ENCODE measurements around the gene SORD.
"Not testable (repeated sequence)": the region's sequence is repeated elsewhere in the genome, so short reads cannot be mapped to it uniquely, and the experiment has no call there.

Gene SORD

GRCh38 chr15:45026651-45027190 lies 3.7 kb downstream of the SORD start:
- H3K27me3 ChIP-seq (ENCODE audit: low read depth, low read length), result no peaks in the 10 kb centered on the region
- peaks cover 4 to 8% of the 10 kb centered on the region in 2 donors for H3K4me1 ChIP-seq (ENCODE audit: control insufficient read depth in 1 of 2, insufficient read depth in 2 of 2, low read length in 2 of 2)
- H3K4me3 ChIP-seq (ENCODE audit: low read depth in 1 of 2, low read length in 2 of 2), result no peak overlapping the region
- no peak overlapping the region for H3K27ac ChIP-seq (ENCODE audit: low read length)
- no peaks in the 10 kb centered on the region for H3K9me3 ChIP-seq (ENCODE audit: control insufficient read depth in 1 of 2, low read length in 2 of 2)
- peaks cover 0 to 7% of the 10 kb centered on the region in 2 donors for H3K36me3 ChIP-seq (ENCODE audit: control insufficient read depth in 1 of 2, insufficient read depth in 2 of 2, low read length in 2 of 2)

- Histone ChIP-seq H3K4me3 (ENCODE audit: low read depth in 1 of 2, low read length in 2 of 2) (no peak overlapping the region), H3K27ac (ENCODE audit: low read length) (no peak overlapping the region), H3K27me3 (ENCODE audit: low read depth, low read length) (no peaks in the 10 kb centered on the region), H3K9me3 (ENCODE audit: control insufficient read depth in 1 of 2, low read length in 2 of 2) (no peaks in the 10 kb centered on the region), H3K4me1 (ENCODE audit: control insufficient read depth in 1 of 2, insufficient read depth in 2 of 2, low read length in 2 of 2) (peaks cover 3 to 8% of the 10 kb centered on the region in 2 donors), H3K36me3 (ENCODE audit: control insufficient read depth in 1 of 2, insufficient read depth in 2 of 2, low read length in 2 of 2) (peaks cover 0 to 7% of the 10 kb centered on the region in 2 donors)
Measured at GRCh38 chr15:45027220-45027619, 4.2 kb downstream of the SORD start.

GRCh38 chr15:45030743-45031142 lies 7.7 kb downstream of the SORD start:
- H3K27me3 ChIP-seq (ENCODE audit: low read depth, low read length), result no peaks in the 10 kb centered on the region
- peaks cover 0 to 7% of the 10 kb centered on the region in 2 donors for H3K36me3 ChIP-seq (ENCODE audit: control insufficient read depth in 1 of 2, insufficient read depth in 2 of 2, low read length in 2 of 2)
- H3K27ac ChIP-seq (ENCODE audit: low read length), result no peak overlapping the region
- no peaks in the 10 kb centered on the region for H3K9me3 ChIP-seq (ENCODE audit: control insufficient read depth in 1 of 2, low read length in 2 of 2)
- no peak overlapping the region for H3K4me3 ChIP-seq (ENCODE audit: low read depth in 1 of 2, low read length in 2 of 2)
- no peaks in the 10 kb centered on the region for H3K4me1 ChIP-seq (ENCODE audit: control insufficient read depth in 1 of 2, insufficient read depth in 2 of 2, low read length in 2 of 2)

GRCh38 chr15:45031522-45032028 lies 8.6 kb downstream of the SORD start:
- not testable (repeated sequence) for H3K36me3 ChIP-seq (ENCODE audit: control insufficient read depth in 1 of 2, insufficient read depth in 2 of 2, low read length in 2 of 2); H3K27ac ChIP-seq (ENCODE audit: low read length); H3K9me3 ChIP-seq (ENCODE audit: control insufficient read depth in 1 of 2, low read length in 2 of 2); H3K4me1 ChIP-seq (ENCODE audit: control insufficient read depth in 1 of 2, insufficient read depth in 2 of 2, low read length in 2 of 2); H3K27me3 ChIP-seq (ENCODE audit: low read depth, low read length); H3K4me3 ChIP-seq (ENCODE audit: low read depth in 1 of 2, low read length in 2 of 2)

- not testable (repeated sequence) for H3K36me3 ChIP-seq (ENCODE audit: control insufficient read depth in 1 of 2, insufficient read depth in 2 of 2, low read length in 2 of 2); H3K9me3 ChIP-seq (ENCODE audit: control insufficient read depth in 1 of 2, low read length in 2 of 2); H3K27ac ChIP-seq (ENCODE audit: low read length); H3K4me1 ChIP-seq (ENCODE audit: control insufficient read depth in 1 of 2, insufficient read depth in 2 of 2, low read length in 2 of 2); H3K4me3 ChIP-seq (ENCODE audit: low read depth in 1 of 2, low read length in 2 of 2); H3K27me3 ChIP-seq (ENCODE audit: low read depth, low read length)
Measured at GRCh38 chr15:45032501-45032900, 9.5 kb downstream of the SORD start.

GRCh38 chr15:45034087-45034486 lies 11.1 kb downstream of the SORD start:
- not testable (repeated sequence) for H3K27ac ChIP-seq (ENCODE audit: low read length); H3K4me3 ChIP-seq (ENCODE audit: low read depth in 1 of 2, low read length in 2 of 2); H3K9me3 ChIP-seq (ENCODE audit: control insufficient read depth in 1 of 2, low read length in 2 of 2); H3K27me3 ChIP-seq (ENCODE audit: low read depth, low read length); H3K36me3 ChIP-seq (ENCODE audit: control insufficient read depth in 1 of 2, insufficient read depth in 2 of 2, low read length in 2 of 2); H3K4me1 ChIP-seq (ENCODE audit: control insufficient read depth in 1 of 2, insufficient read depth in 2 of 2, low read length in 2 of 2)

GRCh38 chr15:45034600-45035375 lies 11.8 kb downstream of the SORD start:
- H3K36me3 ChIP-seq (ENCODE audit: control insufficient read depth in 1 of 2, insufficient read depth in 2 of 2, low read length in 2 of 2); H3K27ac ChIP-seq (ENCODE audit: low read length); H3K27me3 ChIP-seq (ENCODE audit: low read depth, low read length); H3K4me3 ChIP-seq (ENCODE audit: low read depth in 1 of 2, low read length in 2 of 2); H3K4me1 ChIP-seq (ENCODE audit: control insufficient read depth in 1 of 2, insufficient read depth in 2 of 2, low read length in 2 of 2); H3K9me3 ChIP-seq (ENCODE audit: control insufficient read depth in 1 of 2, low read length in 2 of 2): not testable (repeated sequence)

GRCh38 chr15:45036812-45037781 lies 14.1 kb downstream of the SORD start:
- not testable (repeated sequence) for H3K27ac ChIP-seq (ENCODE audit: low read length); H3K4me3 ChIP-seq (ENCODE audit: low read depth in 1 of 2, low read length in 2 of 2)

GRCh38 chr15:45037936-45038335 lies 14.9 kb downstream of the SORD start:
- no peaks in the 10 kb centered on the region for H3K4me1 ChIP-seq (ENCODE audit: control insufficient read depth in 1 of 2, insufficient read depth in 2 of 2, low read length in 2 of 2)
- no peaks in the 10 kb centered on the region for H3K9me3 ChIP-seq (ENCODE audit: control insufficient read depth in 1 of 2, low read length in 2 of 2)
- no peaks in the 10 kb centered on the region for H3K36me3 ChIP-seq (ENCODE audit: control insufficient read depth in 1 of 2, insufficient read depth in 2 of 2, low read length in 2 of 2)
- H3K27me3 ChIP-seq (ENCODE audit: low read depth, low read length), result no peaks in the 10 kb centered on the region
- no peak overlapping the region for H3K27ac ChIP-seq (ENCODE audit: low read length)
- no peak overlapping the region for H3K4me3 ChIP-seq (ENCODE audit: low read depth in 1 of 2, low read length in 2 of 2)

More at GRCh38 chr15:45036812-45037781, 14.1 kb downstream of the SORD start:
- H3K36me3 ChIP-seq (ENCODE audit: control insufficient read depth in 1 of 2, insufficient read depth in 2 of 2, low read length in 2 of 2); H3K4me1 ChIP-seq (ENCODE audit: control insufficient read depth in 1 of 2, insufficient read depth in 2 of 2, low read length in 2 of 2); H3K27me3 ChIP-seq (ENCODE audit: low read depth, low read length); H3K9me3 ChIP-seq (ENCODE audit: control insufficient read depth in 1 of 2, low read length in 2 of 2): not testable (repeated sequence)

- H3K27ac ChIP-seq (ENCODE audit: low read length), result not testable (repeated sequence)
Measured at GRCh38 chr15:45040396-45040795, 17.4 kb downstream of the SORD start.

GRCh38 chr15:45041538-45041937 lies 18.5 kb downstream of the SORD start:
- H3K4me3 ChIP-seq (ENCODE audit: low read depth in 1 of 2, low read length in 2 of 2); H3K36me3 ChIP-seq (ENCODE audit: control insufficient read depth in 1 of 2, insufficient read depth in 2 of 2, low read length in 2 of 2); H3K9me3 ChIP-seq (ENCODE audit: control insufficient read depth in 1 of 2, low read length in 2 of 2); H3K27me3 ChIP-seq (ENCODE audit: low read depth, low read length); H3K27ac ChIP-seq (ENCODE audit: low read length); H3K4me1 ChIP-seq (ENCODE audit: control insufficient read depth in 1 of 2, insufficient read depth in 2 of 2, low read length in 2 of 2): not testable (repeated sequence)

More at GRCh38 chr15:45040396-45040795, 17.4 kb downstream of the SORD start:
- not testable (repeated sequence) for H3K4me1 ChIP-seq (ENCODE audit: control insufficient read depth in 1 of 2, insufficient read depth in 2 of 2, low read length in 2 of 2); H3K9me3 ChIP-seq (ENCODE audit: control insufficient read depth in 1 of 2, low read length in 2 of 2); H3K36me3 ChIP-seq (ENCODE audit: control insufficient read depth in 1 of 2, insufficient read depth in 2 of 2, low read length in 2 of 2); H3K4me3 ChIP-seq (ENCODE audit: low read depth in 1 of 2, low read length in 2 of 2); H3K27me3 ChIP-seq (ENCODE audit: low read depth, low read length)

All from muscle layer of duodenum (tissue), 2 donors.